ENCODE data around the gene RNGTT. TPM values are rescaled to one million over a fixed set of nuclear protein-coding genes. Genes with fewer than 3 reads are reported as not detected.

RNGTT gene
- total RNA-seq, 1 experiment from 2014 or later, result 19.4 TPM

GRCh38 chr6:88588938-88589337 lies 374.5 kb downstream of the RNGTT start:
- intact Hi-C loops (cut with micrococcal nuclease; ENCODE audit: unreplicated experiment), result no loop called here
- peaks cover 85% of the 10 kb centered on the region for H3K27me3 Mint-ChIP-seq (ENCODE audit: unreplicated experiment)
- H3K9me3 Mint-ChIP-seq (ENCODE audit: low read depth, unreplicated experiment), result peaks cover 9% of the 10 kb centered on the region
- H3K36me3 Mint-ChIP-seq (ENCODE audit: insufficient read depth, unreplicated experiment), result no peaks in the 10 kb centered on the region
- no peaks in the 10 kb centered on the region for H3K4me1 Mint-ChIP-seq (ENCODE audit: low read depth, unreplicated experiment)
- BruUV-seq (replicated peaks), result no TSS peak
- TF ChIP-seq, protein P1, sequence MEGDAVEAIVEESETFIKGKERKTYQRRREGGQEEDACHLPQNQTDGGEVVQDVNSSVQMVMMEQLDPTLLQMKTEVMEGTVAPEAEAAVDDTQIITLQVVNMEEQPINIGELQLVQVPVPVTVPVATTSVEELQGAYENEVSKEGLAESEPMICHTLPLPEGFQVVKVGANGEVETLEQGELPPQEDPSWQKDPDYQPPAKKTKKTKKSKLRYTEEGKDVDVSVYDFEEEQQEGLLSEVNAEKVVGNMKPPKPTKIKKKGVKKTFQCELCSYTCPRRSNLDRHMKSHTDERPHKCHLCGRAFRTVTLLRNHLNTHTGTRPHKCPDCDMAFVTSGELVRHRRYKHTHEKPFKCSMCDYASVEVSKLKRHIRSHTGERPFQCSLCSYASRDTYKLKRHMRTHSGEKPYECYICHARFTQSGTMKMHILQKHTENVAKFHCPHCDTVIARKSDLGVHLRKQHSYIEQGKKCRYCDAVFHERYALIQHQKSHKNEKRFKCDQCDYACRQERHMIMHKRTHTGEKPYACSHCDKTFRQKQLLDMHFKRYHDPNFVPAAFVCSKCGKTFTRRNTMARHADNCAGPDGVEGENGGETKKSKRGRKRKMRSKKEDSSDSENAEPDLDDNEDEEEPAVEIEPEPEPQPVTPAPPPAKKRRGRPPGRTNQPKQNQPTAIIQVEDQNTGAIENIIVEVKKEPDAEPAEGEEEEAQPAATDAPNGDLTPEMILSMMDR (IDR thresholded peaks at IDR 0.05; ENCODE audit: unreplicated experiment), result no peak
- no peak for DNase-seq
- H3K27ac Mint-ChIP-seq (ENCODE audit: unreplicated experiment), result no peak overlapping the region
- CTCF ChIA-PET, result no interaction called here
- no peak overlapping the region for H3K4me3 Mint-ChIP-seq (ENCODE audit: low read depth, unreplicated experiment)

GRCh38 chr6:88587150-88587520 lies 376.3 kb downstream of the RNGTT start:
- Mint-ChIP-seq H3K36me3 (ENCODE audit: insufficient read depth, unreplicated experiment) (no peaks in the 10 kb centered on the region), H3K4me3 (ENCODE audit: low read depth, unreplicated experiment) (no peak overlapping the region), H3K9me3 (ENCODE audit: low read depth, unreplicated experiment) (peaks cover 5% of the 10 kb centered on the region), H3K27me3 (ENCODE audit: unreplicated experiment) (peaks cover 85% of the 10 kb centered on the region), H3K27ac (ENCODE audit: unreplicated experiment) (no peak overlapping the region), H3K4me1 (ENCODE audit: low read depth, unreplicated experiment) (no peaks in the 10 kb centered on the region)
- TF ChIP-seq, protein P1 (IDR thresholded peaks at IDR 0.05; ENCODE audit: unreplicated experiment), result no peak
- intact Hi-C loops (cut with micrococcal nuclease; ENCODE audit: unreplicated experiment), result no loop called here
- CTCF ChIA-PET, result interaction anchor here (0.7 to 1.4 kb wide), 2 partner anchors 16 to 716 kb away, joined by 3 to 4 read pairs; no protein-coding TSS in a partner anchor
- no peak for DNase-seq
- no TSS peak for BruUV-seq (replicated peaks)

GRCh38 chr6:88586371-88587149 lies 376.9 kb downstream of the RNGTT start:
- no TSS peak for BruUV-seq (replicated peaks)
- H3K36me3 Mint-ChIP-seq (ENCODE audit: insufficient read depth, unreplicated experiment), result no peaks in the 10 kb centered on the region
- no peaks in the 10 kb centered on the region for H3K4me1 Mint-ChIP-seq (ENCODE audit: low read depth, unreplicated experiment)
- TF ChIP-seq, protein P1 (IDR thresholded peaks at IDR 0.05; ENCODE audit: unreplicated experiment), result no peak
- CTCF ChIA-PET, result interaction anchor here (0.7 to 1.4 kb wide), 2 partner anchors 16 to 715 kb away, joined by 3 to 4 read pairs; no protein-coding TSS in a partner anchor
- peaks cover 2% of the 10 kb centered on the region for H3K9me3 Mint-ChIP-seq (ENCODE audit: low read depth, unreplicated experiment)
- H3K27me3 Mint-ChIP-seq (ENCODE audit: unreplicated experiment), result peaks cover 79% of the 10 kb centered on the region
- no peak for DNase-seq
- H3K4me3 Mint-ChIP-seq (ENCODE audit: low read depth, unreplicated experiment), result no peak overlapping the region
- intact Hi-C loops (cut with micrococcal nuclease; ENCODE audit: unreplicated experiment), result no loop called here
- no peak overlapping the region for H3K27ac Mint-ChIP-seq (ENCODE audit: unreplicated experiment)

DNA sequence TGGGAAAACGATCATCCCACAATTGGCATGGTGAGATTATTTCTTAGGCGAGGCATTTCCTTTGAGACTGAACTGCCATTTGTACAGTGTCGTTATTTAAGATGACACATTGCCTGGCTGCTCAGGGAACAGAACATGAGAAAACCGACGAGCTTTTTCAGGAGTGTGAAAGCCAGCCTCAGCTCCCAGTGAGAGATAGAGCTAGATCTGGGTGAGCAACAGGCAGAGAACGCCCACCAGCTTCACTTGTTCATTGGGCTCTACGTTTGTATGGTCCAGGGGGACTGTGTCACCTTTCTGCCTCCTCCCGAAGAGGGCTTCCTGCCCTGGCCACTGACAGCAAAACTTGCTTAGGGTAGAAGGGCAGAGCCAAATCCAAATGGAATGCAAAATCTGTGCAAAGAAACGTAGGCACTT lies 378.1 kb downstream of the RNGTT start:
- H3K4me3 Mint-ChIP-seq (ENCODE audit: low read depth, unreplicated experiment), result no peak overlapping the region
- DNase-seq, result no peak
- BruUV-seq (replicated peaks), result no TSS peak
- intact Hi-C loops (cut with micrococcal nuclease; ENCODE audit: unreplicated experiment), result no loop called here
- peaks cover 2% of the 10 kb centered on the region for H3K9me3 Mint-ChIP-seq (ENCODE audit: low read depth, unreplicated experiment)
- H3K27ac Mint-ChIP-seq (ENCODE audit: unreplicated experiment), result no peak overlapping the region
- H3K36me3 Mint-ChIP-seq (ENCODE audit: insufficient read depth, unreplicated experiment), result no peaks in the 10 kb centered on the region
- CTCF ChIA-PET, result no interaction called here
- peaks cover 69% of the 10 kb centered on the region for H3K27me3 Mint-ChIP-seq (ENCODE audit: unreplicated experiment)
- H3K4me1 Mint-ChIP-seq (ENCODE audit: low read depth, unreplicated experiment), result no peaks in the 10 kb centered on the region
- TF ChIP-seq, protein P1 (IDR thresholded peaks at IDR 0.05; ENCODE audit: unreplicated experiment), result no peak
